H9 (cell line): Measurements from ENCODE around the gene PTP4A2. TPM values are rescaled to one million over a fixed set of nuclear protein-coding genes. Genes with fewer than 3 reads are reported as not detected.
"Not testable (repeated sequence)": the region's sequence is repeated elsewhere in the genome, so short reads cannot be mapped to it uniquely, and the experiment has no call there.

ENCODE experiments used
- DNase-seq: peaks from one replicate; pipeline ENCODE4 v3.0.0-alpha.2; 2017
- H2AFZ ChIP-seq: one replicate; pipeline ENCODE4 v1.6.1; 2013; ENCODE audit warnings: mild to moderate bottlenecking, low read length, control low read depth, moderate library complexity
- H2AK5ac ChIP-seq: 2 replicates; pipeline ENCODE4 v1.6.1; 2013; ENCODE audit warnings: low read length, control low read depth, mixed read lengths; ENCODE audit not compliant: insufficient read length
- H2BK120ac ChIP-seq: one replicate; pipeline ENCODE4 v1.6.1; 2013; ENCODE audit warnings: low read depth, mild to moderate bottlenecking, low read length, control low read depth, inconsistent platforms; ENCODE audit not compliant: poor library complexity, severe bottlenecking
- H2BK12ac ChIP-seq: 2 replicates; pipeline ENCODE4 v1.6.1; 2013; ENCODE audit warnings: low read length, control low read depth, mixed read lengths, low read depth; ENCODE audit not compliant: insufficient read length
- H2BK15ac ChIP-seq: 2 replicates; pipeline ENCODE4 v1.6.1; 2013; ENCODE audit warnings: low read depth, low read length, control low read depth
- H2BK20ac ChIP-seq: one replicate; pipeline ENCODE4 v1.6.1; 2013; ENCODE audit warnings: low read depth, mild to moderate bottlenecking, low read length, control low read depth, inconsistent platforms; ENCODE audit not compliant: poor library complexity, severe bottlenecking
- H2BK5ac ChIP-seq: 2 replicates; pipeline ENCODE4 v1.6.1; 2013; ENCODE audit warnings: low read length, control low read depth, mixed read lengths; ENCODE audit not compliant: insufficient read length
- H3K14ac ChIP-seq: 2 replicates; pipeline ENCODE4 v1.6.1; 2013; ENCODE audit warnings: low read length, control low read depth; ENCODE audit not compliant: insufficient read depth
- H3K18ac ChIP-seq: 2 replicates; pipeline ENCODE4 v1.6.1; 2013; ENCODE audit warnings: low read depth, mild to moderate bottlenecking, mixed read lengths, low read length, control low read depth; ENCODE audit not compliant: insufficient read length
- H3K23ac ChIP-seq: 2 replicates; pipeline ENCODE4 v1.6.1; 2013; ENCODE audit warnings: low read length, control low read depth, mixed read lengths, low read depth; ENCODE audit not compliant: insufficient read length
- H3K23me2 ChIP-seq: 2 replicates; pipeline ENCODE4 v1.6.1; 2013; ENCODE audit warnings: low read depth, mild to moderate bottlenecking, mixed read lengths, low read length, control low read depth; ENCODE audit not compliant: insufficient read length, poor library complexity, severe bottlenecking
- H3K27ac ChIP-seq: 2 replicates; pipeline ENCODE4 v1.5.1; 2013; ENCODE audit warnings: low read length, control low read depth, mixed read lengths, low read depth; ENCODE audit not compliant: insufficient read length
- H3K27me3 ChIP-seq: 2 replicates; pipeline ENCODE4 v1.6.1; 2013; ENCODE audit warnings: low read length, control low read depth, inconsistent platforms; ENCODE audit not compliant: insufficient read depth
- H3K4ac ChIP-seq: 2 replicates; pipeline ENCODE4 v1.6.1; 2013; ENCODE audit warnings: low read depth, mild to moderate bottlenecking, control low read depth, inconsistent platforms, low read length, moderate library complexity
- H3K4me1 ChIP-seq: 2 replicates; pipeline ENCODE4 v1.6.1; 2013; ENCODE audit warnings: low read length, control low read depth, inconsistent platforms; ENCODE audit not compliant: insufficient read depth
- H3K4me2 ChIP-seq: 2 replicates; pipeline ENCODE4 v1.6.1; 2013; ENCODE audit warnings: low read length, control low read depth, mixed read lengths; ENCODE audit not compliant: insufficient read length, insufficient read depth
- H3K56ac ChIP-seq: 2 replicates; pipeline ENCODE4 v1.6.1; 2013; ENCODE audit warnings: low read depth, mild to moderate bottlenecking, mixed read lengths, low read length, control low read depth; ENCODE audit not compliant: insufficient read length
- H3K79me1 ChIP-seq: 2 replicates; pipeline ENCODE4 v1.6.1; 2013; ENCODE audit warnings: low read depth, mild to moderate bottlenecking, moderate library complexity, low read length, control low read depth, inconsistent platforms; ENCODE audit not compliant: insufficient read depth, poor library complexity, severe bottlenecking
- H3K79me2 ChIP-seq: 2 replicates; pipeline ENCODE4 v1.6.1; 2013; ENCODE audit warnings: low read length, control low read depth, inconsistent platforms; ENCODE audit not compliant: insufficient read depth
- H3K9ac ChIP-seq: 2 replicates; pipeline ENCODE4 v1.6.1; 2013; ENCODE audit warnings: low read length, control low read depth, mixed read lengths; ENCODE audit not compliant: insufficient read length; ENCODE audit errors: extremely low read depth
- H3K9me3 ChIP-seq: one replicate; pipeline ENCODE4 v1.6.1; 2013; ENCODE audit warnings: low read depth, low read length, inconsistent platforms; ENCODE audit not compliant: control insufficient read depth
- H3T11ph ChIP-seq: one replicate; pipeline ENCODE4 v1.6.1; 2013; ENCODE audit warnings: mild to moderate bottlenecking, low read length, control low read depth, inconsistent platforms
- H4K20me1 ChIP-seq: one replicate; pipeline ENCODE4 v1.6.1; 2013; ENCODE audit not compliant: control insufficient read depth, insufficient read length, insufficient read depth
- H4K5ac ChIP-seq: 2 replicates; pipeline ENCODE4 v1.6.1; 2013; ENCODE audit warnings: low read depth, mild to moderate bottlenecking, mixed read lengths, low read length, control low read depth; ENCODE audit not compliant: insufficient read length
- H4K8ac ChIP-seq: replicated peaks from 2 replicates; pipeline ENCODE4 v1.6.1; 2013; ENCODE audit warnings: low read length, control low read depth, mixed read lengths, low read depth; ENCODE audit not compliant: insufficient read length
- H4K91ac ChIP-seq: 2 replicates; pipeline ENCODE4 v1.6.1; 2013; ENCODE audit warnings: low read depth, mild to moderate bottlenecking, moderate library complexity, mixed read lengths, low read length, control low read depth; ENCODE audit not compliant: insufficient read length
- H3K27ac Mint-ChIP-seq, 3 experiments: 2 replicates in 2 of 3; 3 replicates in 1 of 3; pipeline ENCODE4 v1.8.0; 2020 to 2021; ENCODE audit warnings: mixed read lengths in 3 of 3, mild to moderate bottlenecking in 1 of 3, moderate library complexity in 1 of 3
- H3K27me3 Mint-ChIP-seq: 2 replicates; pipeline ENCODE4 v1.8.0; 2021; ENCODE audit warnings: low read depth, mild to moderate bottlenecking, moderate library complexity, mixed read lengths
- H3K36me3 Mint-ChIP-seq, 3 experiments: 2 replicates in 2 of 3; 3 replicates in 1 of 3; pipeline ENCODE4 v1.8.0; 2020 to 2021; ENCODE audit warnings: low read depth in 3 of 3, mixed read lengths in 3 of 3; ENCODE audit not compliant: insufficient read depth in 1 of 3
- H3K4me1 Mint-ChIP-seq, 2 experiments: 2 replicates each; pipeline ENCODE4 v1.8.0; 2020; ENCODE audit warnings: mixed read lengths in 2 of 2
- H3K4me3 Mint-ChIP-seq, 2 experiments: 2 replicates in 1 of 2; 3 replicates in 1 of 2; pipeline ENCODE4 v1.8.0; 2020 to 2021; ENCODE audit warnings: mild to moderate bottlenecking in 2 of 2, mixed read lengths in 2 of 2, moderate library complexity in 1 of 2
- H3K9me3 Mint-ChIP-seq, 2 experiments: 2 replicates in 1 of 2; 3 replicates in 1 of 2; pipeline ENCODE4 v1.8.0; 2020; ENCODE audit warnings: mild to moderate bottlenecking in 2 of 2, mixed read lengths in 2 of 2, moderate library complexity in 1 of 2
- WGBS: extraction: QIAGEN DNeasy Blood & Tissue Kit; methylation state at CpG from one replicate; pipeline ENCODE4 v1.1.7; 2013; ENCODE audit warnings: missing lambda C conversion rate, low lambda C conversion rate, mixed read lengths; ENCODE audit not compliant: insufficient read length; ENCODE audit errors: extremely low coverage; 5-methylcytosine and 5-hydroxymethylcytosine counted together
- total RNA-seq: library from RNA; stranded (reverse); gene quantifications from 2 replicates; pipeline ENCODE4 v1.2.1, GENCODE V29; 2021
- TF ChIP-seq, protein P1 (sequence below): fragments of 200-600 bp; sonication (generic); conservative IDR thresholded peaks from 3 replicates; pipeline ENCODE4 v1.8.0; 2021; ENCODE audit warnings: antibody characterized with exemption, mild to moderate bottlenecking

Gene PTP4A2
- total RNA-seq, 1 experiment from 2014 or later, result 192 TPM

DNA sequence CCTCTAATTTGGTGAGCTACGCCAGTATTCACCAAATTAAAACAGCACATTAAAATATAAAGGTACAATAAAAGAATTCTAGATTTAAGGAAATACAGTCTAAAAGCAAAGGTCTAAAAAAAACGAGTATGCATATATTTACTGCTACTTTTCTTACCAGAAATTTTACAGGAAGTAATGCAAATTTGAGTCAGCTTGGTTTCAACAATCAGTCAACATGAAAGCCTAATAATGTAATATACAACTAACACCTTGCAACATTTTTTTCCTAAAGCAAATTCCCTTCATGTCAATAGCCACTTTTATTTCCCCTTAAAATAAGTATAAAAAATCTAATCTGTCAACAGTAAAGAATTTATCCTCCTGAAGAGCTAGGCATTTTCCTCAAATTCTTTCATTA, 11.9 kb downstream of the PTP4A2 start:
- no peak overlapping the region for H2AK5ac ChIP-seq
- H2BK20ac ChIP-seq, result no peak overlapping the region
- DNase-seq, result no peak
- no peaks in the 10 kb centered on the region for H3K27me3 ChIP-seq
- H4K20me1 ChIP-seq, result no peaks in the 10 kb centered on the region
- H2AFZ ChIP-seq, result no peak overlapping the region
- H4K5ac ChIP-seq, result no peak overlapping the region
- Mint-ChIP-seq H3K4me3 (no peak overlapping the region), H3K9me3 (no peaks in the 10 kb centered on the region), H3K4me1 (peaks cover 36 to 42% of the 10 kb centered on the region in 2 experiments), H3K36me3 (peaks cover 1 to 10% (median 2%) of the 10 kb centered on the region in 3 experiments; a peak in 5 of 7 replicates), H3K27me3 (no peaks in the 10 kb centered on the region), H3K27ac (peak overlapping the region in 1 of 3 experiments; percentile 74; a peak in 2 of 7 replicates)
- H3K23me2 ChIP-seq, result no peaks in the 10 kb centered on the region
- no peaks in the 10 kb centered on the region for H3K9me3 ChIP-seq
- H4K91ac ChIP-seq, result no peak overlapping the region
- H2BK120ac ChIP-seq, result no peak overlapping the region
- WGBS, result no CpG with 5 or more reads among the region's 2 CpGs
- peaks cover 46% of the 10 kb centered on the region; the same call in 1 of the 2 replicates for H3K79me2 ChIP-seq
- no peak overlapping the region for H3K4ac ChIP-seq
- H4K8ac ChIP-seq, result no peak overlapping the region
- peaks cover 6% of the 10 kb centered on the region for H3K79me1 ChIP-seq
- H3K4me2 ChIP-seq, result no peak overlapping the region
- H2BK15ac ChIP-seq, result no peak overlapping the region
- H3K27ac ChIP-seq, result no peak overlapping the region
- H3K9ac ChIP-seq, result no peak overlapping the region
- no peak overlapping the region for H3T11ph ChIP-seq
- no peak overlapping the region for H3K56ac ChIP-seq
- H3K23ac ChIP-seq, result no peak overlapping the region
- H3K4me1 ChIP-seq, result peaks cover 5% of the 10 kb centered on the region; the same call in 1 of the 2 replicates
- no peak overlapping the region for H3K14ac ChIP-seq
- no peak overlapping the region for H2BK5ac ChIP-seq
- TF ChIP-seq, protein P1, sequence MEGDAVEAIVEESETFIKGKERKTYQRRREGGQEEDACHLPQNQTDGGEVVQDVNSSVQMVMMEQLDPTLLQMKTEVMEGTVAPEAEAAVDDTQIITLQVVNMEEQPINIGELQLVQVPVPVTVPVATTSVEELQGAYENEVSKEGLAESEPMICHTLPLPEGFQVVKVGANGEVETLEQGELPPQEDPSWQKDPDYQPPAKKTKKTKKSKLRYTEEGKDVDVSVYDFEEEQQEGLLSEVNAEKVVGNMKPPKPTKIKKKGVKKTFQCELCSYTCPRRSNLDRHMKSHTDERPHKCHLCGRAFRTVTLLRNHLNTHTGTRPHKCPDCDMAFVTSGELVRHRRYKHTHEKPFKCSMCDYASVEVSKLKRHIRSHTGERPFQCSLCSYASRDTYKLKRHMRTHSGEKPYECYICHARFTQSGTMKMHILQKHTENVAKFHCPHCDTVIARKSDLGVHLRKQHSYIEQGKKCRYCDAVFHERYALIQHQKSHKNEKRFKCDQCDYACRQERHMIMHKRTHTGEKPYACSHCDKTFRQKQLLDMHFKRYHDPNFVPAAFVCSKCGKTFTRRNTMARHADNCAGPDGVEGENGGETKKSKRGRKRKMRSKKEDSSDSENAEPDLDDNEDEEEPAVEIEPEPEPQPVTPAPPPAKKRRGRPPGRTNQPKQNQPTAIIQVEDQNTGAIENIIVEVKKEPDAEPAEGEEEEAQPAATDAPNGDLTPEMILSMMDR, result no peak
- no peak overlapping the region for H3K18ac ChIP-seq
- no peak overlapping the region for H2BK12ac ChIP-seq

DNA sequence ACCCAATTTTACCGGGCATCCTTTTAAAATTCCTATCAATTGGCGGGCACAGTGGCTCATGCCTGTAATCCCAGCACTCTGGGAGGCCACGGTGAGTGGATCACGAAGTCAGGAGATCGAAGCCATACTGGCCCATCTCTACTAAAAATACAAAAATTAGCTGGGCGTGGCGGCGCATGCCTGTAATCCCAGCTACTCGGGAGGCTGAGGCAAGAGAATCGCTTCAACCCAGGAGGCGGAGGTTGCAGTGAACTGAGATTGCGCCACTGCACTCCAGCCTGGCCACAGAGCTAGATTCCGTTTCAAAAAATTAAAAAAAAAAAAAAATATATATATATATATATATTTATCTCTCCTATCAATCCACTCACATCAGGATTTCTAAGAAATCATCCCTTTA, 12.3 kb downstream of the PTP4A2 start:
- no CpG with 5 or more reads among the region's 13 CpGs for WGBS

More for the DNA sequence above, 12.3 kb downstream of the PTP4A2 start:
- H3K23me2 ChIP-seq, H3K9ac ChIP-seq, H4K91ac ChIP-seq, H3K4me1 ChIP-seq, H3T11ph ChIP-seq, H4K5ac ChIP-seq, H3K23ac ChIP-seq, H2AK5ac ChIP-seq, H2BK5ac ChIP-seq, H3K27ac ChIP-seq, DNase-seq, H3K14ac ChIP-seq, H3K4ac ChIP-seq, H4K8ac ChIP-seq, H4K20me1 ChIP-seq, H3K56ac ChIP-seq, H3K79me1 ChIP-seq, H3K4me3 Mint-ChIP-seq, H3K27me3 Mint-ChIP-seq, H2BK15ac ChIP-seq, H2BK12ac ChIP-seq, H2BK20ac ChIP-seq, H3K4me2 ChIP-seq, H3K9me3 Mint-ChIP-seq, H3K27me3 ChIP-seq, H3K9me3 ChIP-seq, H2AFZ ChIP-seq, H3K18ac ChIP-seq, H2BK120ac ChIP-seq: not testable (repeated sequence)
- 0 out of 7 replicates have a peak overlapping the region, but pooled peaks of 1 of the 3 experiments have one; percentile 49 for H3K27ac Mint-ChIP-seq
- H3K4me1 Mint-ChIP-seq, result peaks cover 32 to 38% of the 10 kb centered on the region in 2 experiments
- H3K36me3 Mint-ChIP-seq, result peaks cover 1 to 12% (median 7%) of the 10 kb centered on the region in 3 experiments; a peak in 5 of 7 replicates
- H3K79me2 ChIP-seq, result peaks cover 44% of the 10 kb centered on the region; the same call in 1 of the 2 replicates
